ENCODE results near the gene ASIC1.

Gene ASIC1

DNA sequence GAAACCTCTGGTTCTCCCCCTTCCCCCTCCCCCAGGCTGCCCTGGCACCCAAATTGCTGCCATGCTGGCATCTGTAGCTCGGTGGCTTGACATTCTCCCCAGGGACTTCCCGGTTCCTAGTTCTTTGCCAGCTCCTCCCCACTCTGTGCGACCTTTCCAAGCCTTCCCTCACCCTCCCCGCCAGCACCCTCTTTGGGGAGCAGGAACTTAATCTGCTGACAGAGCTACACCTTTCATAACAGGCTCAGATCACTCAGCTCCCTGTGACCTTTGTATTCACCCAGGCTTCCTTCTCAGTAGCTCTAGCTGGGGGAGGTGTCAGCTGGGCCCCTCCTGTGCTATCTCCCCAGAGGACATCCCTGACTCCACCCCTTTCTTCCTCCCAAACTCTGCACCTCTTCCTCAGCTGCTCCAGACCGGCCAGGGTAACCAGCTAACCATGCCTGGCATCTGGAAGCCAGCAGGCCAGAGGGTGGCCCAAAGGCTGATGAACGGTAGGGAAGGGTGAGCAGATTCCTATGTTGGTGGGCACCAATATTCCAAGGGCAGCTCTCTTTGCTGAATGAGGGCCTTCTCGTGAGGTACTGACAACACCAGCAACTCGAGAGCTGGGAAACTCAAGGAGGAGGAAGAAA is 52.8 kb downstream of the ASIC1 start:
- no peak for DNase-seq

DNA sequence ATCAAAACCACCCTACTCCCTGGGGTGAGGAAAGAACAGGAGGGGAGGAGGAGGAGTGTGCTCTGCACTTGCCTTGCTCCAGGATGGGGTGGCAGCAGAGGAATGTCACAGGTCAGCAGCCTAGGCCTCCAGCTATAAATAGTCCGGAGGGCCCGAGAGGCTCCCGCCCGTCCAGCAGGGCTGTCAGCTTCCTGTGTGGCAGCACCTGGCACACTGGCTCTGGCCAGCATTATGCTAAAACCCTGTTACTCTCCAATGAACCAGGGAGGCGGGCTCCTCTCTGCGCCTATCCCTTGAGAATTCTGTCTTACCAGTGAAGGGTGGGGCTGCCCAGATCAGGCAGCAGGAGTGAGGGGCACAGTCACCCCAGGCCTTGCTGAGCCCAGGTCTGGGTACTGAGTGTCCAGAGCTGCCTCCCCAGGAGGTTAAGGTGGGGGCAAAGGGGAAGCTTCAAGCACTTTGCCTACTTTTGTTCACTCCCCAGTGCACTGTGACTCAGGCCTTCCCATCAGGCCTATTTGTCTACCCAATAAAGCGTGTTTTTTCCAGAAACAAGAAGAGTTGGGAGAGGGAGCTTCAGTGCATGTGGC is 53.5 kb downstream of the ASIC1 start:
- no peak for DNase-seq

DNA sequence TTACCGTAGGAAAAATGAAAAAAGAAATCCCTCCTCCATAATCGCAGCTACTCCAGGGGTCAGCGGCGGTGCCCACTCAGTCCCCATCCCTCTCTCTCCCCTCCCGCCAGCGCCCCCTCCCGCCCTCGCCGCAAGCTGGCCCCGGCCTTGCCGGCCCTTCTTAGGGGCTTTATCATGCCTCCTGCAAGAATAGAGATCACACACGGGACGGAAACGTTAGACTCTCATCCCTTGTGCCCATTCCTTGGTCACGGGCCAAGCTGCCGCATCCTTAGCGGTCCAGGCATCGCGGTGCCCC is 53.9 kb downstream of the ASIC1 start:
- DNase-seq, result no peak

DNA sequence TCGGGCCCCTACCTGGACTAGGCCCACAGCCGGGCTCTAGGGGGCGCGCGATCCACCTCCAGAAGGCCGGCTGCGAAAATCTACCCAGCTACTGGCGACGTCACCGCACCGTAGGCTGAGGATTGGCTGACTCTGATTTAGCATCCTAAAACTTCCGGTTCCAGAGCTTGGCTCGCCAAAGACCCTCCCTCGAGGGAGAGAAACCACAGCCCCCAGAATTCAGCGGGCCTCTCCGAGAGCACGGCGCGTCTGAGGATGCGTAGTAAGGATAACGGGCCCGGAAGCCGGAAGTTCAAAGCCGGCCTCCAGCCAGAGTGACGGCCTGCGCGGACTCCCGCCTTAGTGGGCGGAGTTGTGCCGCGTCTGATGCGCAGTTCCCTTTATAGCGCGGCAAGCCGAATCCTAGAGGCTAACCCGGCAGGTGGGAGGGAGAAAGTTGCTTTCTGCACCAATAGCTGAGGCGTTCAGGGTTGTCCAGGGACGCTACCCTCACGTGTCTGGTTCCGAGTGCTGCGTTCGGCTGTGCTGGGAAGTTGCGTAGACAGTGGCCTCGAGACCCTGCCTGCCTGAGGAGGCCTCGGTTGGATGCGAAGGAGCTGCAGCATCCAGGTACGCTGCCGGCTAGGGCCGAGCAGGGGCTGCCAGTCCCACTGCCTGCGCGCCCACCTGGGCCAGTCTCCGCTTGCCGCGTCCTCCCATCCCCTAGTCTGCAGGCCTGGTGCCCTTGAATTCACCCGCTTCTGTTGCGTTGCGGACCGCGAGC is 54.5 kb downstream of the ASIC1 start, which contains the start of gene COX14:
TSS of gene COX14 (plus strand) at position 544 of the 763 bp plus-strand sequence. CDS start 7,808 bp downstream, outside the sequence.
- peak; percentile 97 for DNase-seq

DNA sequence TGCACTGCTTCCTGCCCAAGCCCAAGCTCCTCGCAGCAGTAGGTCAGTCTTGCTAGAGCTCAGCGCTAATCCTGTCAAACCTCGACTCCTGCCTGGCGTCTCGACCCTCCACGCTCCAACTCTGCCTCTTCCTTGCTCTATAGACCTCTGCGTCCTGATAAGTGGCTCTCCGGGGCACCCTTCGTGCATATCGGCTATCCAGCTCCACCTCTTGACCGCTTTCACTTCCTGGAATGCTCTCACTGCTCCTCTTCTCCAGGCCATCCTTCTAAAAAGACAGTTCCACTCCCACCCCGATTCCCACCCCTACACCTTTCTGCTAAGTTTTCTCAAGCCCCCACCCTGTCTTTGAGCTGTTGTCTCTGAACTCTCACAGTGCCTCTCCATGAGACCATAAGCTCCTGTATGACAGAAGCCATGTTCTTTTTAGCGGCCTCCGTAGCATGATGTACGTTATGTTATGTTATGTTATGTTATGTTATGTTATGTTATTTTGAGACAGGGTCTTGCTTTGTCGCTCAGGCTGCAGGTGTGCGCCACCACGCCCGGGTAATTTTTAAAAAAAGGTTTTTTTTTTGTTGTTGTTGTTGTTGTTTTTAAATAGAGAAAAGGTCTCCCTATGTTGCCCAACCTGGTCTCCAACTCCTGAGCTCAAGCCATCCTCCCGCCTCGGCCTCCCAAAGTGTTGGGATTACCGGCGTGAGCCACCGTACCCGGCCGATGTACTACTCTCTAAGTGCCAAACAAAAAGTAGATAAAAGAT is 55.2 kb downstream of the ASIC1 start:
- DNase-seq, result no peak

DNA sequence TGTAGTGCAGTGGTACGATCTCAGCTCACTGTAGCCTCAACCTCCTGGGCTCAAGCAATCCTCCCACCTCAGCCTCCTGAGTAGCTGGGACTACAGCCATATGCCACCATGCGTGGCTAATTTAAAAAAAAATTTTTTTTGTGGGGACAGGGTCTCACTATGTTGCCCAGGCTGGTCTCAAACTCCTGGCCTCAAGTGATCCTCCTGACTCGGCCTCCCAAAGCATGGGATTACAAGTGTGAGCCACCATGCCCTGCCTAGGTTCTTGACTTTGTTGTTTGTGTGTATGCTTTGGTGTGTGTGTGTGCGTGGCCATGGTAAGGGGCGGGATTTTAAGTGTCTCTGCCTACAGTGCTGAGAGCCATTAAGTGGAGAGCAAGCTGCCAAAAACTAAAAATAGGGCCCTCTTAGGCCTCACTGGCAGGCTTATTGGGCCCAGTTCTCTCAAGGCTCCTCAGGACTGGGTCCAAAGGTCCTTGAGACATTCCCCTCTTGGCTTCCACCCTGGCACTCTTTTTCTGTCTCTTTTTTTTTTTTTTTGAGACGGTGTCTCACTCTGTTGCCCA is 59.7 kb downstream of the ASIC1 start:
- DNase-seq, result no peak

DNA sequence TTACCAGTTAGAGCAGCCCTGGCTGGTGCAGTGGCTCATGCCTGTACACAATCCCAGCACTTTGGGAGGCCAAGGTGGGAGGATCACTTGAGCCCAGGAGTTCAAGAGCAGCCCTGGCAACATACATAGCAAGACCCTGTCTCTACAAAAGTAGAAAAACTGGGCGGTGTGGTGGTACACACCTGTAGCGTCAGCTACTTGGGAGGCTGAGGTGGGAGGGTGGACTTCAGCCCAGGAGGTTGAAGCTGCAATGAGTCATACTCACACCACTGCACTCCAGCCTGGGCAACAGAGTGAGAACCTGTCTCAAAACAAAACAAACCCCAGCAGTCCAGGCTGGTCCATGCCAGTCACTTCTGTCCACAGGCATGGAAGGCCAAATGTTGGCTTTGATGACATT is 62.0 kb downstream of the ASIC1 start:
- DNase-seq, result no peak

DNA sequence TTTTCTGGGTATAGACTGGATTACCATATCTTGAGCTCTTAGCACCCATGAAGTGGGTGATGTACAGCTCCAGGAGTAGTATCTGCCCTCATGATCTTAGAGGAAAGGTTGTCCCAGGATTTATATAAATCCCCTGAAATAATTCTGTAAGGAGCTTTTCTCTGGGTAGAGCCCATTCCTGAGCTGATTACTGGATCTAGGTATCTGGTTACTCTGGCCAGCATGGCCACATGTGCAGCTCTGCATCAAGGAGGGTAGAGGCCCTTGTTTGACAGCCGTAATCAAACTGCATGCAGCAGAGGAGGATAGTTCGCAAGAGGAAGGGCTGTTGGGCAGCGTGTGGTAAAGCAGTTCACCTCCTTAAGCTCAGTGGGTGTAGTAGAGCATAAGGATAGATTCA is 63.1 kb downstream of the ASIC1 start:
- no peak for DNase-seq

DNA sequence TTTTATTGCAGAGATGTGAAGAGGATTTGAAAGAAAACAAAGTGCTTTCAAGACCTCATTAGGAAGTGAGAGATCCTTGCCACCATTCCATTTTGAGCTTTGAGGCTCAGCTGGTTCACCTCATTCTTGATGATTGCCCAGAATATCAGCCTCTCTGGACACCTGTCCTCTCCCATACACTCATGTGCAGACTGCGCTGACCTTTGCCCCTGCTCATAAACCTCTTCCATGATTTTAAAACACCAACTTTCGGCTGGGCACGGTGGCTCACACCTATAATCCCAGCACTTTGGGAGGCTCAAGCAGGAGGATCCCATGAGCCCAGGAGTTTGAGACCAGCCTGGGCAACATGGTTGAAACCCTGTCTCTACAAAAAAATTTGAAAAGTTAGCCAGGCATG is 63.6 kb downstream of the ASIC1 start:
- DNase-seq, result no peak

DNA sequence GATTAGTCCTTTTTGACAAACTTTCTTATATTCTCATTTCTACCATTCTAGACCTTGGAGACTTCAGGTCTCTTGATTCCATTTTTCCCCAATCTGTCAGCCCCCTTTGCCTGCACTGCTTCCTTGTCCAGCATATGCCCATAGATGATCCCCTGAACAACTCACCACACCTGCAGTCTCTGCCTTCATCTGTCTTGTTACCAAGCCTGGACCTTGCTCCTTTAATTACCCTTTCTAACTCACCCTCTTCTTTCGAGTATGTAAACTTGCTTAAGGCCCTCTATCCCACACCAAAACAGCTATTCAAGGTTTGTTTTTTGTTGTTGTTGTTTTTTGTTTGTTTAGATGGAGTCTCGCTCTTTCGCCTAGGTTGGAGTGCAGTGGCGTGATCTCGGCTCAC is 64.2 kb downstream of the ASIC1 start:
- DNase-seq, result no peak

DNA sequence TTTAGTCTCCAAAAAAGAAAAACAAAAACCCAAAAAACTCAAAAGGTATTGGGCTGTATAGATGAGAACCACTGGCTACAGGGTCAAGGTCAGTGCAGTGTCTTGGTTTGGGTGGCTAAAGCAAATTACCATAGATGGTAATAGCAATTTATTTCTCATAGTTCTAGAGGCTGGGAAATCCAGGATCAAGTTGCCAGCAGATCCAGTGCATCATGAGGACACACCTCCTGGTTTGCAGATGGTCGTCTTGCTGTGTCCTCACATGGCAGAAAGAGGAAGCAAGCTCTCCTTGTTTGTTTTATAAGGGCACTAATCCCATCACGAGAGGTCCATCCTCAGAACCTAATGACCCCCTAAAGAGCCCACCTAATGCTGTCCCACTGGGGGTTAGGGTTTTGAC is 65.8 kb downstream of the ASIC1 start:
- no peak for DNase-seq

DNA sequence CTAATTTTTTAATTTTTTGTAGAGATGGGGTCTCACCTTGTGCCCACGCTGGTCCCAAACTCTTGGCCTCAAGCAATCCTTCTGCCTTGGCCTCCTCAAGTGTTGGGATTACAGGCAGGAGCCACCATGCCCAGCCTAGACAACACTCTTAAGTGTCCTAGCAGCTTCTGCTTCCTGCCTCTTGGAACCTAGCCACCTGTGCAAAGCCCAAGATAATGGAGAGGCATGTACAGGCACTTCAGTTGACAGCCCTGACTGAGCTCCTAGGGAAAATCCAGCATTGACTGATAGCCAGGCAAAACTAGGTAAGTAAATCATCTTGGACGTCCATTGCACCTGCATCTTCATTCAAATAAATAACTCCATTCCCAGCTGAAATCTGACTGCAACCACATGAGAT is 70.2 kb downstream of the ASIC1 start:
- DNase-seq, result peak; percentile 33

DNA sequence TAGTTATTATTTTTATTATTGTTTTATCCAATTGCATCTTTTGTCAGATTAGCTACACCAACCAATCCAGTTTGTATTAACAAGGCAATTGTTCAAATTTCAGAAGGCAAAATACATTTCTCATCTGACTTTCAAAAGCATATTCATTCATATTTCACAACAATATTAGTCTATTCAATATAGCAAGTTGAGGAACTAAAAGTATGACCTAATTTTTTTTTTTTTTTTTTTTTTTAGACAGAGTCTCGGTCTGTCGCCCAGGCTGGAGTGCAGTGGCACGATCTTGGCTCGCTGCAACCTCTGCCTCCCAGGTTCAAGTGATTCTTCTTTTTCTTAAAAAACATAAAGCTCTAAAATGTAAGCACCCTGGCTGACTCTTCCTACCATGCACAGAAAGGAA is 71.9 kb downstream of the ASIC1 start:
- DNase-seq, result no peak

DNA sequence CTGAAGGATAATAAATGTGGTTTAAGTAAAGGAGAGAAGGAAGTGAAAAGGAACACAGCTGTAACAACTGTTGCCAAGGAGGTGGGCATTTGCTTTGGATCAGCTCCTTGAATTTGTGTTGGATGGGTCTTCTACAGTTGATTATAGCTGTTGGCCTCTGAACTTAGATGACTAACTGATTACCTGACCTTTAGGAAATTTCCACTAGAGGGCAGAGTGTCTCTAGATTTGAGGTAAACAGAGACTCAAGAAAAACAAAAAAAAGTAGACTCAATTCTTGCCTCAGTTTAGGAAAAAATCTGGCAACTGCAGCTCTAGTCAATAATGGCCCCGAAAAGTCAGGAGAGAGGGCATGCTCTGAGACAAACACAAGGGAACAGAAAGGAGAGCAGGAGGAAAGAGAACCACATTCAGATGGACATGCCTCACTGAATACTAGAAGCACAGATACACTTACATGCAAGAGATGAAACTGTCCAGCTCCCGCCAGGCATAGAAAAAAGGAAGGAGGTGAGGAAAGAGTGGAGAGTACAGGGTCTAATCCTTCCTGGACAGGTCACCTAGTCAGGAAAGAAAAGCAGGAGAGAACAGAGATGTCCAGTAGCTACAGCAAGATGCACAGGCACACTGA is 75.2 kb downstream of the ASIC1 start:
- DNase-seq, result no peak
